Measurements from ENCODE around the gene ARID1A.

DNA sequence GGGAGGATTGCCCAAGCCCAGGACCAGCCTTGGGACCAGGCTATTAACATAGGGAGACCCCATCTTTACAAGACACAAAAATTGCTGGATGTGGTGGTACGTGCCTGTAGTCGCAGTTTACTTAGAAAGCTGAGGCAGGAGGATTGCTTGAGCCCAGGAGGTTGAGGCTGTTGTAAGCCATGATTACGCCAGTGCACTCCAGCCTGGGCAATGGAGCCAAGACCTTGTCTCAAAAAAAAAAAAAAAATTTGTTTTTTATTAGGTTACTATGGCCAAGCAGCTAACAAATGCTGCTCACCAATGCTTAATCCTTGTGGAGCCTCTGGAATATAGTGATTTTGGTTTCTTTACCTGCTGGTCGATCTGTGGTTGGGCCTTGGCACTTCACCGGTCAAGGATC is 8.8 kb downstream of the ARID1A start:
- TF ChIP-seq, protein P1, sequence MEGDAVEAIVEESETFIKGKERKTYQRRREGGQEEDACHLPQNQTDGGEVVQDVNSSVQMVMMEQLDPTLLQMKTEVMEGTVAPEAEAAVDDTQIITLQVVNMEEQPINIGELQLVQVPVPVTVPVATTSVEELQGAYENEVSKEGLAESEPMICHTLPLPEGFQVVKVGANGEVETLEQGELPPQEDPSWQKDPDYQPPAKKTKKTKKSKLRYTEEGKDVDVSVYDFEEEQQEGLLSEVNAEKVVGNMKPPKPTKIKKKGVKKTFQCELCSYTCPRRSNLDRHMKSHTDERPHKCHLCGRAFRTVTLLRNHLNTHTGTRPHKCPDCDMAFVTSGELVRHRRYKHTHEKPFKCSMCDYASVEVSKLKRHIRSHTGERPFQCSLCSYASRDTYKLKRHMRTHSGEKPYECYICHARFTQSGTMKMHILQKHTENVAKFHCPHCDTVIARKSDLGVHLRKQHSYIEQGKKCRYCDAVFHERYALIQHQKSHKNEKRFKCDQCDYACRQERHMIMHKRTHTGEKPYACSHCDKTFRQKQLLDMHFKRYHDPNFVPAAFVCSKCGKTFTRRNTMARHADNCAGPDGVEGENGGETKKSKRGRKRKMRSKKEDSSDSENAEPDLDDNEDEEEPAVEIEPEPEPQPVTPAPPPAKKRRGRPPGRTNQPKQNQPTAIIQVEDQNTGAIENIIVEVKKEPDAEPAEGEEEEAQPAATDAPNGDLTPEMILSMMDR (IDR thresholded peaks at IDR 0.05) = no peak
- TF ChIP-seq POLR2A (IDR thresholded peaks at IDR 0.05) = no peak

All from uterus (tissue), 2 donors.